Neural progenitor cell (in vitro differentiated cells): ENCODE measurements around the gene CPT1A. TPM values are rescaled to one million over a fixed set of nuclear protein-coding genes. Genes with fewer than 3 reads are reported as not detected.

Source experiments
- DNase-seq: peaks from one replicate; pipeline ENCODE4 v3.0.0-alpha.2; 2016; ENCODE audit warnings: low spot score
- H2AFZ ChIP-seq: fragments of 200-600 bp; sonication (generic); replicated peaks from 2 replicates; pipeline ENCODE4 v1.6.1; 2016; ENCODE audit warnings: antibody characterized with exemption
- H3F3A ChIP-seq: fragments of 200-600 bp; sonication (generic); 2 replicates; pipeline ENCODE4 v1.6.1; 2016; ENCODE audit warnings: antibody characterized with exemption, low read depth
- H3K27ac ChIP-seq: fragments of 200-600 bp; sonication (generic); 2 replicates; pipeline ENCODE4 v1.5.1; 2016; ENCODE audit warnings: mild to moderate bottlenecking
- H3K27me3 ChIP-seq: fragments of 200-600 bp; sonication (generic); 2 replicates; pipeline ENCODE4 v1.6.1; 2016; ENCODE audit warnings: mild to moderate bottlenecking, moderate library complexity
- H3K36me3 ChIP-seq: fragments of 200-600 bp; sonication (generic); 2 replicates; pipeline ENCODE4 v1.5.1; 2016
- H3K4me1 ChIP-seq: fragments of 200-600 bp; sonication (generic); 2 replicates; pipeline ENCODE4 v1.6.1; 2016; ENCODE audit warnings: mixed run types
- H3K4me2 ChIP-seq: fragments of 200-600 bp; sonication (generic); 2 replicates; pipeline ENCODE4 v1.6.1; 2016
- H3K4me3 ChIP-seq: fragments of 200-600 bp; sonication (generic); 2 replicates; pipeline ENCODE4 v1.5.1; 2016
- H3K79me2 ChIP-seq: fragments of 200-600 bp; sonication (generic); 2 replicates; pipeline ENCODE4 v1.6.1; 2016; ENCODE audit warnings: low read depth
- H3K9ac ChIP-seq: fragments of 200-600 bp; sonication (generic); 2 replicates; pipeline ENCODE4 v1.6.1; 2016
- H3K9me3 ChIP-seq: fragments of 200-600 bp; sonication (generic); 2 replicates; pipeline ENCODE4 v1.5.1; 2016; ENCODE audit warnings: low read depth
- H4K20me1 ChIP-seq: fragments of 200-600 bp; sonication (generic); 2 replicates; pipeline ENCODE4 v1.6.1; 2016; ENCODE audit warnings: low read depth
- H3K27ac Mint-ChIP-seq: 3 replicates; pipeline ENCODE4 v1.8.0; 2021; ENCODE audit warnings: mixed read lengths
- H3K27me3 Mint-ChIP-seq: 2 replicates; pipeline ENCODE4 v1.8.0; 2022; ENCODE audit warnings: low read depth, mild to moderate bottlenecking, inconsistent platforms, moderate library complexity, mixed read lengths; ENCODE audit not compliant: insufficient read depth
- H3K36me3 Mint-ChIP-seq: 3 replicates; pipeline ENCODE4 v1.8.0; 2021; ENCODE audit warnings: mixed read lengths
- H3K4me1 Mint-ChIP-seq: 3 replicates; pipeline ENCODE4 v1.8.0; 2021; ENCODE audit warnings: mixed read lengths
- H3K4me3 Mint-ChIP-seq: 3 replicates; pipeline ENCODE4 v1.8.0; 2021; ENCODE audit warnings: mild to moderate bottlenecking, moderate library complexity, mixed read lengths
- H3K9me3 Mint-ChIP-seq: 3 replicates; pipeline ENCODE4 v1.8.0; 2020; ENCODE audit warnings: mixed read lengths
- EZH2 ChIP-seq: fragments of 200-600 bp; sonication (generic); IDR thresholded peaks from 2 replicates; pipeline ENCODE4 v1.6.1; 2017; ENCODE audit warnings: antibody characterized with exemption, mild to moderate bottlenecking, moderate library complexity
- EZH2phosphoT487 ChIP-seq: fragments of 200-600 bp; sonication (generic); IDR thresholded peaks from 2 replicates; pipeline ENCODE4 v1.6.1; 2017; ENCODE audit warnings: antibody characterized with exemption
- total RNA-seq: library from RNA; depleted of rRNA; stranded (reverse); fragments of >200 nt; gene quantifications from 2 replicates; pipeline ENCODE4 v1.2.3, GENCODE V29; 2015; ENCODE audit warnings: low replicate concordance
- TF ChIP-seq, protein P1 (sequence below): fragments of 200-600 bp; sonication (generic); IDR thresholded peaks from 2 replicates; pipeline ENCODE4 v1.5.1; 2017; ENCODE audit warnings: antibody characterized with exemption, mild to moderate bottlenecking

Gene CPT1A
- total RNA-seq, 1 donor from 2014 or later, result 0.64 TPM

DNA sequence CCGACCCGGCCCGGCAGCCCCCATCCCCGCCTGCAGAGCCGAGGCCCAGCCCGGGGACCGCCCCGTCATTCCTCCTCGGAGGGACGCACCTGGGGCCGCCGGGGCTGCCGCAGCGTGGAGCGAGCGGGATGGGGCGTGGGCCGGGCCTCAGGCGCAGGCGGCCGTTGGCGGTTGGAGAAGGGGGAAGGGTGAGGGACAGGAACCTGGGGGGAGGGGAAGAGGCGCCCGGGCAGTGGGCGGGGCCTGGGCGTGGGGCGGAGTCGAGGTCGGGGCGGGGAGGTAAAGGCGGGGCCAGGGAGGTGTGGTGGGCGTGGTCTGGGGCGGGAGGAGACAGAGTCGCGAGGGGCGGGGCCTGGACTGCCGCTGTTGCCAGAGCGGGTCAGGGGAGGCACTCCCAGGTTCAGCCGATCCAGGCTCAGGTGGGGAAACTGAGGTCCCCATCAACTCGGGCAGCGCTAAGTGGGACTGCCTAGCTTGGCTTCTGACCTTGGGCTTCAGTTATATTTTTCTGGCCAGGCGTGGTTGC, 90.3 kb downstream of the CPT1A start, which contains the start of gene TESMIN:
TESMIN (minus strand) TSS at position 190 of the 526 bp plus-strand sequence. CDS start 860 bp downstream, outside the sequence.
- Histone ChIP-seq H2AFZ (peak within 1 kb of the TSS; percentile 93), H3K27ac (no peak within 1 kb of the TSS), H3K4me1 (peaks cover 16% of the 10 kb centered on the region), H4K20me1 (no peaks in the 10 kb centered on the region), H3K9me3 (no peaks in the 10 kb centered on the region), H3K4me3 (peak within 1 kb of the TSS; percentile 65), H3K36me3 (no peaks in the 10 kb centered on the region), H3K27me3 (peaks cover 16% of the 10 kb centered on the region), H3K79me2 (no peaks in the 10 kb centered on the region), H3K9ac (no peak within 1 kb of the TSS), H3F3A (peaks cover 29% of the 10 kb centered on the region), H3K4me2 (peak within 1 kb of the TSS; percentile 86)
- DNase-seq, result peak; percentile 94
- Mint-ChIP-seq H3K4me3 (peak within 1 kb of the TSS; percentile 74), H3K27ac (no peak within 1 kb of the TSS), H3K36me3 (peaks cover 6% of the 10 kb centered on the region), H3K27me3 (peaks cover 12% of the 10 kb centered on the region), H3K4me1 (peaks cover 31% of the 10 kb centered on the region), H3K9me3 (no peaks in the 10 kb centered on the region)
- TF ChIP-seq, protein P1, sequence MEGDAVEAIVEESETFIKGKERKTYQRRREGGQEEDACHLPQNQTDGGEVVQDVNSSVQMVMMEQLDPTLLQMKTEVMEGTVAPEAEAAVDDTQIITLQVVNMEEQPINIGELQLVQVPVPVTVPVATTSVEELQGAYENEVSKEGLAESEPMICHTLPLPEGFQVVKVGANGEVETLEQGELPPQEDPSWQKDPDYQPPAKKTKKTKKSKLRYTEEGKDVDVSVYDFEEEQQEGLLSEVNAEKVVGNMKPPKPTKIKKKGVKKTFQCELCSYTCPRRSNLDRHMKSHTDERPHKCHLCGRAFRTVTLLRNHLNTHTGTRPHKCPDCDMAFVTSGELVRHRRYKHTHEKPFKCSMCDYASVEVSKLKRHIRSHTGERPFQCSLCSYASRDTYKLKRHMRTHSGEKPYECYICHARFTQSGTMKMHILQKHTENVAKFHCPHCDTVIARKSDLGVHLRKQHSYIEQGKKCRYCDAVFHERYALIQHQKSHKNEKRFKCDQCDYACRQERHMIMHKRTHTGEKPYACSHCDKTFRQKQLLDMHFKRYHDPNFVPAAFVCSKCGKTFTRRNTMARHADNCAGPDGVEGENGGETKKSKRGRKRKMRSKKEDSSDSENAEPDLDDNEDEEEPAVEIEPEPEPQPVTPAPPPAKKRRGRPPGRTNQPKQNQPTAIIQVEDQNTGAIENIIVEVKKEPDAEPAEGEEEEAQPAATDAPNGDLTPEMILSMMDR, result no peak
- no peak for TF ChIP-seq EZH2
- no peak for TF ChIP-seq EZH2phosphoT487

DNA sequence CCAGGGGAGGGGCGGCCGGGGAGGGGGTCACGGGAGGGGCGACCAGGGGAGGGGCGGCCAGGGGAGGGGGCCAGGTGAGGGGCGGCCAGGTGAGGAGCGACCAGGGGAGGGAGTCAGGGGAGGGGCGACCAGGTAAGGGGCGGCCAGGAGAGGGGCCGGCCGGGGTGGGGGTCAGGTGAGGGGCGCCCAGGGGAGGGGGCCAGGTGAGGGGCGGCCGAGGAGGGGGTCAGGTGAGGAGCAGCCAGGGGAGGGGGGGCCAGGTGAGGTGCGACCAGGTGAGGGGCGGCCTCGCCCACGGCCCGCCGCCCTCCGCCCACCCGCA, 90.8 kb downstream of the CPT1A start:
- Histone ChIP-seq H4K20me1 (no peaks in the 10 kb centered on the region), H3K27ac (no peak overlapping the region), H3K79me2 (no peaks in the 10 kb centered on the region), H3K4me2 (peak overlapping the region; percentile 86), H3K36me3 (no peaks in the 10 kb centered on the region), H2AFZ (no peak overlapping the region), H3K9ac (no peak overlapping the region), H3K4me1 (peaks cover 16% of the 10 kb centered on the region), H3K4me3 (peak overlapping the region; percentile 65), H3K9me3 (no peaks in the 10 kb centered on the region), H3K27me3 (peaks cover 16% of the 10 kb centered on the region), H3F3A (peaks cover 29% of the 10 kb centered on the region)
- peaks cover 15% of the 10 kb centered on the region for H3K27me3 Mint-ChIP-seq
- no peak for DNase-seq
- H3K4me1 Mint-ChIP-seq, result peaks cover 30% of the 10 kb centered on the region
- no peak overlapping the region for H3K4me3 Mint-ChIP-seq
- no peak overlapping the region for H3K27ac Mint-ChIP-seq
- H3K9me3 Mint-ChIP-seq, result no peaks in the 10 kb centered on the region
- TF ChIP-seq, protein P1, result no peak
- TF ChIP-seq EZH2phosphoT487 (no peak), EZH2 (no peak)
- peaks cover 6% of the 10 kb centered on the region for H3K36me3 Mint-ChIP-seq

DNA sequence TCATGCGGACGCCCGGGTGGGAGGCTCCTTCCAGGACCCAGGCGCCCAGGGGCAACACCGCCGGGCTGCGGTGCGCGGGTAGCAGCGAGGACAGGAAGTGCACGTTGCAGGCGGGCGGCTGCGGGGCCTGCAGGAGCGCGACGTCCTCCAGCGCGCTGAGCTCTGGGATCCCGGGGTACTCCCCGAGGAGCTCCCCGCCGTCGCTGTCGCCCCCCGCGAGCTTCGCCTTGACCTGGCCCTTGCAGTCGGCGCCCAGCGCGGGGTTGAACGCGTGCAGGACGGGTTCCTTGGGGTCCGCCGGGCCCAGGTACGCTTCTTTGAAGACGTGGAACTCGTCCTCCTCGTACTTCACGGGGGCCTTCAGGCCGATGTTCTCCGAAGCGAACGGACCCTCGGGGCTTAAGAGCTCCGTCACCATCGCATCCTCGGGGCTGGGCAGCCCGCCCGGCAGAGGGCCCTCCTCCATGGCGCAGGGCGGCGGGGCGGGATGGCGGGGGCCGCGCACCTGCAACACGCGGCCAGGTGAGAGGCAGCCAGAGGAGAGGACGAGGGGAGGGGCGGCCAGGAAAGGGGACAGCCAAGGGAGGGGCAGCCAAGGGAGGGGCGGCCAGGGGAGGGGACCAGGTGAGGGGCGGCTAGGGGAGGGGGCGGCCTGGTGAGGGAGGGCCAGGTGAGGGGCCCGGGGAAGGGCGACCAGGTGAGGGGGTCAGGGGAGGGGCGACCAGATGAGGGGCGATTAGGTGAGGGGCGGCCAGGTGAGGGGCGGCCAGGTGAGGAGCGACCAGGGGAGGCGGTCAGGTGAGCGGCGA, 91.3 kb downstream of the CPT1A start:
- Histone ChIP-seq H3K9me3 (no peaks in the 10 kb centered on the region), H3K4me3 (peak overlapping the region; percentile 65), H2AFZ (peak overlapping the region; percentile 93), H3K79me2 (no peaks in the 10 kb centered on the region), H3K4me1 (peaks cover 16% of the 10 kb centered on the region), H3K27ac (no peak overlapping the region), H4K20me1 (no peaks in the 10 kb centered on the region), H3K4me2 (peak overlapping the region; percentile 86), H3F3A (peaks cover 29% of the 10 kb centered on the region), H3K27me3 (peaks cover 16% of the 10 kb centered on the region), H3K36me3 (no peaks in the 10 kb centered on the region), H3K9ac (no peak overlapping the region)
- Mint-ChIP-seq H3K9me3 (no peaks in the 10 kb centered on the region), H3K36me3 (peaks cover 6% of the 10 kb centered on the region), H3K27me3 (peaks cover 17% of the 10 kb centered on the region), H3K4me1 (peaks cover 33% of the 10 kb centered on the region), H3K27ac (no peak overlapping the region), H3K4me3 (no peak overlapping the region)
- DNase-seq, result peak; percentile 71
- peak; percentile 37 for TF ChIP-seq EZH2
- TF ChIP-seq EZH2phosphoT487, result no peak
- TF ChIP-seq, protein P1, result no peak
